HCT116 (cell line): ENCODE results near the gene PLOD2.

Experiments used
- ELF1 ChIP-seq: IDR thresholded peaks from 2 replicates; pipeline ENCODE4 v1.6.1; 2012; ENCODE audit warnings: low read depth, borderline replicate concordance
- EZH2 ChIP-seq: fragments of 200-600 bp; sonication (generic); IDR thresholded peaks from 2 replicates; pipeline ENCODE4 v1.6.1; 2017; ENCODE audit warnings: antibody characterized with exemption, mixed run types
- EZH2phosphoT487 ChIP-seq: fragments of 200-600 bp; IDR thresholded peaks from 2 replicates; pipeline ENCODE4 v1.6.1; 2018; ENCODE audit warnings: antibody characterized with exemption, borderline replicate concordance
- JUND ChIP-seq: IDR thresholded peaks from 2 replicates; pipeline ENCODE4 v1.6.1; 2012
- MAX ChIP-seq: IDR thresholded peaks from 2 replicates; pipeline ENCODE4 v1.6.1; 2012
- POLR2A ChIP-seq: IDR thresholded peaks from 2 replicates; pipeline ENCODE4 v1.7.0; 2011; ENCODE audit warnings: borderline replicate concordance; ENCODE audit not compliant: insufficient read depth, insufficient read length; ENCODE audit errors: extremely low read depth
- POLR2AphosphoS5 ChIP-seq: IDR thresholded peaks from 2 replicates; pipeline ENCODE4 v1.6.1; 2011; ENCODE audit warnings: mild to moderate bottlenecking, low read depth, low read length, moderate library complexity
- REST ChIP-seq: IDR thresholded peaks from 2 replicates; pipeline ENCODE4 v1.6.1; 2012; ENCODE audit warnings: low read depth
- SIN3A ChIP-seq: IDR thresholded peaks from 2 replicates; pipeline ENCODE4 v1.6.1; 2012; ENCODE audit warnings: low read depth
- TCF7L2 ChIP-seq: IDR thresholded peaks from 2 replicates; pipeline ENCODE4 v1.7.0; 2011; ENCODE audit warnings: borderline replicate concordance, inconsistent platforms; ENCODE audit not compliant: insufficient read depth, insufficient read length; ENCODE audit errors: extremely low read depth
- YY1 ChIP-seq: IDR thresholded peaks from 2 replicates; pipeline ENCODE4 v1.6.1; 2011; ENCODE audit warnings: low read length, low read depth, moderate library complexity, mild to moderate bottlenecking; ENCODE audit not compliant: insufficient replicate concordance; ENCODE audit errors: extremely low read depth
- ZNF274 ChIP-seq: fragments of 200-500 bp; sonication (Bioruptor generic); IDR thresholded peaks from 2 replicates; pipeline ENCODE4 v1.6.1; 2014; ENCODE audit warnings: mild to moderate bottlenecking, low read depth, low read length, inconsistent platforms
- TF ChIP-seq, protein P1 (sequence below), 3 experiments: fragments of 200-600 bp in 1 of 3; sonication (generic) in 1 of 3; IDR thresholded peaks in 2 of 3; conservative IDR thresholded peaks in 1 of 3; 2 replicates each; pipeline ENCODE4 v1.5.1; 2012 to 2017; ENCODE audit warnings: low read depth in 2 of 3, low read length in 2 of 3, antibody characterized with exemption in 1 of 3, borderline replicate concordance in 1 of 3, control low read depth in 1 of 3, mild to moderate bottlenecking in 1 of 3, mixed read lengths in 1 of 3, mixed run types in 1 of 3, moderate library complexity in 1 of 3; ENCODE audit not compliant: insufficient read depth in 1 of 3

- TF ChIP-seq REST (no peak), SIN3A (no peak), EZH2phosphoT487 (no peak), EZH2 (no peak), ELF1 (no peak), MAX (no peak), YY1 (no peak), JUND (no peak), ZNF274 (no peak), POLR2AphosphoS5 (no peak), POLR2A (no peak), TCF7L2 (no peak)
- TF ChIP-seq, protein P1, sequence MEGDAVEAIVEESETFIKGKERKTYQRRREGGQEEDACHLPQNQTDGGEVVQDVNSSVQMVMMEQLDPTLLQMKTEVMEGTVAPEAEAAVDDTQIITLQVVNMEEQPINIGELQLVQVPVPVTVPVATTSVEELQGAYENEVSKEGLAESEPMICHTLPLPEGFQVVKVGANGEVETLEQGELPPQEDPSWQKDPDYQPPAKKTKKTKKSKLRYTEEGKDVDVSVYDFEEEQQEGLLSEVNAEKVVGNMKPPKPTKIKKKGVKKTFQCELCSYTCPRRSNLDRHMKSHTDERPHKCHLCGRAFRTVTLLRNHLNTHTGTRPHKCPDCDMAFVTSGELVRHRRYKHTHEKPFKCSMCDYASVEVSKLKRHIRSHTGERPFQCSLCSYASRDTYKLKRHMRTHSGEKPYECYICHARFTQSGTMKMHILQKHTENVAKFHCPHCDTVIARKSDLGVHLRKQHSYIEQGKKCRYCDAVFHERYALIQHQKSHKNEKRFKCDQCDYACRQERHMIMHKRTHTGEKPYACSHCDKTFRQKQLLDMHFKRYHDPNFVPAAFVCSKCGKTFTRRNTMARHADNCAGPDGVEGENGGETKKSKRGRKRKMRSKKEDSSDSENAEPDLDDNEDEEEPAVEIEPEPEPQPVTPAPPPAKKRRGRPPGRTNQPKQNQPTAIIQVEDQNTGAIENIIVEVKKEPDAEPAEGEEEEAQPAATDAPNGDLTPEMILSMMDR (IDR thresholded peaks at IDR 0.05 in 2 of 3, conservative IDR thresholded peaks at IDR 0.05 in 1 of 3; ENCODE audit: borderline replicate concordance in 1 of 3, insufficient read depth in 1 of 3, low read depth in 2 of 3, low read length in 2 of 3) = no peak
These were observed 36.7 kb downstream of the PLOD2 start for GRCh38 chr3:146124126-146124801.
